ENCODE results near the gene C11orf24.
"Not testable (repeated sequence)": the region's sequence is repeated elsewhere in the genome, so short reads cannot be mapped to it uniquely, and the experiment has no call there.

C11orf24 gene

DNA sequence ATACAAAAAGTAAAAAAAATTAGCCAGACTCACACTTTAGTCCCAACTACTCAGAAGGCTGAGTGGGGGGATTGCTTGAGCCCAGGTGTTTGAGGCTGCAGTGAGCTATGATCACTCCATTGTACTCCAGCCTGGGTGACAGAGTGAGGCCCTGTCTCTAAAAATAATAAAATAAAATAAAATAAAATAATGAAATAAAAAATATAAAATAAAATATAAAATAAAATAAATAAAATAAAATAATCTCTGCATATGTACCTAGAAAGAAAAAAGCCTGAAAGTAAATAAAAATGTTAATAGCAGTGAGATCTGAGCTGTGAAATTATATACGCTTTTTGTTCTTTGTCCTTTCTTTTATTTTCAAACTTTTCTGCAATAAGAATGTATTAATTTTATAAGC is 23.5 kb upstream of the C11orf24 start:
- DNase-seq, result no peak
- H3K27me3 ChIP-seq (replicated peaks in 2 of 5; ENCODE audit: control insufficient read depth in 4 of 5, insufficient read depth in 5 of 5, low read length in 4 of 5), result no peaks in the 10 kb centered on the region
- CTCF ChIA-PET, result interaction anchor here (1.1 to 7.1 kb wide), 7 partner anchors 10 to 43 kb away, joined by 5 to 188 read pairs (median 34); partner anchors contain the start of gene C11orf24
- no peaks in the 10 kb centered on the region for H3K36me3 ChIP-seq (ENCODE audit: control insufficient read depth in 4 of 4, insufficient read depth in 4 of 4, low read length in 3 of 4)
- no CpG with 5 or more reads among the region's 1 CpG for WGBS (ENCODE audit: insufficient coverage)
- H3K4me3 ChIP-seq (ENCODE audit: control insufficient read depth in 1 of 7, extremely low read depth in 1 of 7, insufficient read depth in 4 of 7, low read depth in 2 of 7, low read length in 6 of 7), result no peak overlapping the region
- POLR2A ChIA-PET, result interaction anchor here (0.9 kb wide), 1 partner anchor 24 kb away, joined by 4 read pairs; no protein-coding TSS in a partner anchor
- no peak overlapping the region for H3K27ac ChIP-seq (ENCODE audit: insufficient read depth in 1 of 2, low read depth in 1 of 2, low read length in 2 of 2, poor library complexity in 1 of 2, severe bottlenecking in 2 of 2)
- peaks cover 0 to 15% (median 11%) of the 10 kb centered on the region in 4 experiments for H3K4me1 ChIP-seq (ENCODE audit: control extremely low read depth in 1 of 4, control insufficient read depth in 4 of 4, insufficient read depth in 4 of 4, low read length in 3 of 4)
- H3K9me3 ChIP-seq (ENCODE audit: control extremely low read depth in 1 of 5, control insufficient read depth in 4 of 5, insufficient read depth in 2 of 5, low read depth in 1 of 5, low read length in 4 of 5), result peaks cover 0 to 3% (median 0%) of the 10 kb centered on the region in 5 experiments

- Histone ChIP-seq H3K27ac (ENCODE audit: insufficient read depth in 1 of 2, low read depth in 1 of 2, low read length in 2 of 2, poor library complexity in 1 of 2, severe bottlenecking in 2 of 2) (no peak overlapping the region), H3K4me3 (ENCODE audit: control insufficient read depth in 1 of 7, extremely low read depth in 1 of 7, insufficient read depth in 4 of 7, low read depth in 2 of 7, low read length in 6 of 7) (no peak overlapping the region), H3K36me3 (ENCODE audit: control insufficient read depth in 4 of 4, insufficient read depth in 4 of 4, low read length in 3 of 4) (no peaks in the 10 kb centered on the region), H3K27me3 (replicated peaks in 2 of 5; ENCODE audit: control insufficient read depth in 4 of 5, insufficient read depth in 5 of 5, low read length in 4 of 5) (no peaks in the 10 kb centered on the region), H3K4me1 (ENCODE audit: control extremely low read depth in 1 of 4, control insufficient read depth in 4 of 4, insufficient read depth in 4 of 4, low read length in 3 of 4) (peaks cover 0 to 15% (median 11%) of the 10 kb centered on the region in 4 experiments), H3K9me3 (ENCODE audit: control extremely low read depth in 1 of 5, control insufficient read depth in 4 of 5, insufficient read depth in 2 of 5, low read depth in 1 of 5, low read length in 4 of 5) (peaks cover 0 to 10% (median 2%) of the 10 kb centered on the region in 5 experiments)
- 75% methylated on average over 1 of the region's 2 CpGs for WGBS (ENCODE audit: insufficient coverage)
- no peak for DNase-seq
- CTCF ChIA-PET, result interaction anchor here (0.6 to 1.1 kb wide), 3 partner anchors 21 to 36 kb away, joined by 4 to 6 read pairs (median 4); no protein-coding TSS in a partner anchor
- POLR2A ChIA-PET, result no interaction called here
These were observed 21.9 kb upstream of the C11orf24 start for GRCh38 chr11:68293708-68294107.

- WGBS (ENCODE audit: insufficient coverage), result no CpG with 5 or more reads among the region's 2 CpGs
- no peaks in the 10 kb centered on the region for H3K27me3 ChIP-seq (replicated peaks in 2 of 5; ENCODE audit: control insufficient read depth in 4 of 5, insufficient read depth in 5 of 5, low read length in 4 of 5)
- ChIA-PET CTCF (interaction anchor here (1.0 to 2.3 kb wide), 3 partner anchors 9 to 19 kb away, joined by 5 to 7 read pairs (median 7); no protein-coding TSS in a partner anchor), POLR2A (no interaction called here)
- no peaks in the 10 kb centered on the region for H3K36me3 ChIP-seq (ENCODE audit: control insufficient read depth in 4 of 4, insufficient read depth in 4 of 4, low read length in 3 of 4)
- H3K27ac ChIP-seq (ENCODE audit: insufficient read depth in 1 of 2, low read depth in 1 of 2, low read length in 2 of 2, poor library complexity in 1 of 2, severe bottlenecking in 2 of 2), result no peak overlapping the region
- DNase-seq, result no peak
- H3K4me3 ChIP-seq (ENCODE audit: control insufficient read depth in 1 of 7, extremely low read depth in 1 of 7, insufficient read depth in 4 of 7, low read depth in 2 of 7, low read length in 6 of 7), result no peak overlapping the region
- peaks cover 0 to 12% (median 8%) of the 10 kb centered on the region in 4 experiments for H3K4me1 ChIP-seq (ENCODE audit: control extremely low read depth in 1 of 4, control insufficient read depth in 4 of 4, insufficient read depth in 4 of 4, low read length in 3 of 4)
- H3K9me3 ChIP-seq (ENCODE audit: control extremely low read depth in 1 of 5, control insufficient read depth in 4 of 5, insufficient read depth in 2 of 5, low read depth in 1 of 5, low read length in 4 of 5), result peaks cover 0 to 12% (median 2%) of the 10 kb centered on the region in 5 experiments
These were observed 17.7 kb upstream of the C11orf24 start for GRCh38 chr11:68289456-68289855.

DNA sequence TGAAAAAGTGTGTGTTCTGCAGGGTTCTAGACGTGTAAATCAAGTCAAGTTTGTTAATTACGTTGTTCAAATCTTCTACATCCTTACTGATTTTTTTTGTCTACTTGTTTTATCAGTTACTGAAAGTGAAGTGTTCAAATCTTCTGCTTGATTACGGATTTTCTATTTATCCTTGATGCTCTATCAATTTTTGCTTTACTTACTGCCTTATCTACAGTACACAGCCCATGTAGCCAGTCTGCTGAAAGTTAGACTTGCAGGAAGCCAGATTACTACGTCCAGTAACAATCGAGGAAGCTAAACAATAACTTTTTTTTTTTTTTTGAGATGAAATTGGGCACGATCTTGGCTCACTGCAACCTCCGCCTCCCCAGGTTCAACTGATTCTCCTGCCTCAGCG is 15.6 kb upstream of the C11orf24 start:
- Histone ChIP-seq H3K9me3 (ENCODE audit: control extremely low read depth in 1 of 5, control insufficient read depth in 4 of 5, insufficient read depth in 2 of 5, low read depth in 1 of 5, low read length in 4 of 5) (peaks cover 0 to 12% (median 2%) of the 10 kb centered on the region in 5 experiments), H3K36me3 (ENCODE audit: control insufficient read depth in 4 of 4, insufficient read depth in 4 of 4, low read length in 3 of 4) (no peaks in the 10 kb centered on the region), H3K27ac (ENCODE audit: insufficient read depth in 1 of 2, low read depth in 1 of 2, low read length in 2 of 2, poor library complexity in 1 of 2, severe bottlenecking in 2 of 2) (no peak overlapping the region), H3K4me1 (ENCODE audit: control extremely low read depth in 1 of 4, control insufficient read depth in 4 of 4, insufficient read depth in 4 of 4, low read length in 3 of 4) (peaks cover 0 to 9% (median 6%) of the 10 kb centered on the region in 4 experiments), H3K4me3 (ENCODE audit: control insufficient read depth in 1 of 7, extremely low read depth in 1 of 7, insufficient read depth in 4 of 7, low read depth in 2 of 7, low read length in 6 of 7) (no peak overlapping the region), H3K27me3 (replicated peaks in 2 of 5; ENCODE audit: control insufficient read depth in 4 of 5, insufficient read depth in 5 of 5, low read length in 4 of 5) (no peaks in the 10 kb centered on the region)
- ChIA-PET POLR2A (no interaction called here), CTCF (interaction anchor here (1.2 to 2.3 kb wide), 3 partner anchors 10 to 17 kb away, joined by 4 to 7 read pairs (median 4); no protein-coding TSS in a partner anchor)
- DNase-seq, result peak in 2 of 3 donors; percentile 43 to 68
- 62% methylated on average over 5 of the region's 8 CpGs for WGBS (ENCODE audit: insufficient coverage)

DNA sequence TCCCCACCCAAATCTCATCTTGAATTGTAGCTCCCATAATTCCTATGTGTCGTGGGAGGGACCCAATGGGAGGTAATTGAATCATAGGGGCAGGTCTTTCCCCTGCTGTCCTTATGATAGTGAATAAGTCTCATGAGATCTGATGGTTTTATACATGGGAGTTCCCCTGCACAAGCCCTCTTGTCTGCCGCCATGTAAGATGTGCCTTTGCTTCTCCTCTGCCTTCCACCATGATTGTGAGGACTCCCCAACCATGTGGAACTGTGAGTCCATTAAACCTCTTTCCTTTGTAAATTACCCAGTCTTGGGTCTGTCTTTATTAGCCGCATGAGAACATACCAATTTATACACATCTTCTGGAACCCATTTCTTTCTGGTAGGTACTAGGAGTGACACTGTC is 12.8 kb upstream of the C11orf24 start:
- CTCF ChIA-PET, result interaction anchor here (1.0 to 1.4 kb wide), 4 partner anchors 14 to 28 kb away, joined by 3 to 7 read pairs (median 4); no protein-coding TSS in a partner anchor
- H3K4me1 ChIP-seq (ENCODE audit: control extremely low read depth in 1 of 4, control insufficient read depth in 4 of 4, insufficient read depth in 4 of 4, low read length in 3 of 4), result peaks cover 10 to 22% (median 17%) of the 10 kb centered on the region in 4 experiments
- DNase-seq; H3K27ac ChIP-seq (ENCODE audit: insufficient read depth in 1 of 2, low read depth in 1 of 2, low read length in 2 of 2, poor library complexity in 1 of 2, severe bottlenecking in 2 of 2); H3K27me3 ChIP-seq (replicated peaks in 2 of 5; ENCODE audit: control insufficient read depth in 4 of 5, insufficient read depth in 5 of 5, low read length in 4 of 5); H3K4me3 ChIP-seq (ENCODE audit: control insufficient read depth in 1 of 7, extremely low read depth in 1 of 7, insufficient read depth in 4 of 7, low read depth in 2 of 7, low read length in 6 of 7); H3K9me3 ChIP-seq (ENCODE audit: control extremely low read depth in 1 of 5, control insufficient read depth in 4 of 5, insufficient read depth in 2 of 5, low read depth in 1 of 5, low read length in 4 of 5); H3K36me3 ChIP-seq (ENCODE audit: control insufficient read depth in 4 of 4, insufficient read depth in 4 of 4, low read length in 3 of 4); POLR2A ChIA-PET: not testable (repeated sequence)
- 100% methylated on average over 1 of the region's 3 CpGs for WGBS (ENCODE audit: insufficient coverage)

- Histone ChIP-seq H3K9me3 (ENCODE audit: control extremely low read depth in 1 of 5, control insufficient read depth in 4 of 5, insufficient read depth in 2 of 5, low read depth in 1 of 5, low read length in 4 of 5) (peaks cover 0 to 6% (median 0%) of the 10 kb centered on the region in 5 experiments), H3K27me3 (replicated peaks in 2 of 5; ENCODE audit: control insufficient read depth in 4 of 5, insufficient read depth in 5 of 5, low read length in 4 of 5) (no peaks in the 10 kb centered on the region), H3K4me3 (ENCODE audit: control insufficient read depth in 1 of 7, extremely low read depth in 1 of 7, insufficient read depth in 4 of 7, low read depth in 2 of 7, low read length in 6 of 7) (peak overlapping the region in 2 of 7 experiments; percentile 39 to 62), H3K36me3 (ENCODE audit: control insufficient read depth in 4 of 4, insufficient read depth in 4 of 4, low read length in 3 of 4) (no peaks in the 10 kb centered on the region), H3K27ac (ENCODE audit: insufficient read depth in 1 of 2, low read depth in 1 of 2, low read length in 2 of 2, poor library complexity in 1 of 2, severe bottlenecking in 2 of 2) (no peak overlapping the region), H3K4me1 (ENCODE audit: control extremely low read depth in 1 of 4, control insufficient read depth in 4 of 4, insufficient read depth in 4 of 4, low read length in 3 of 4) (peaks cover 10 to 23% (median 17%) of the 10 kb centered on the region in 4 experiments)
- WGBS (ENCODE audit: insufficient coverage), result 96% methylated on average over 12 of the region's 14 CpGs
- no peak for DNase-seq
- CTCF ChIA-PET, result interaction anchor here (0.9 to 1.7 kb wide), 6 partner anchors 10 to 25 kb away, joined by 3 to 10 read pairs (median 4); partner anchors contain the start of gene C11orf24
- POLR2A ChIA-PET, result interaction anchor here (2.2 kb wide), 1 partner anchor 11 kb away, joined by 8 read pairs; the partner anchor contains the start of gene C11orf24
These were observed 11.1 kb upstream of the C11orf24 start for GRCh38 chr11:68282861-68283230.
